ENCODE results near the gene CCN2.
"Not testable (repeated sequence)": the region's sequence is repeated elsewhere in the genome, so short reads cannot be mapped to it uniquely, and the experiment has no call there.

The CCN2 gene

DNA sequence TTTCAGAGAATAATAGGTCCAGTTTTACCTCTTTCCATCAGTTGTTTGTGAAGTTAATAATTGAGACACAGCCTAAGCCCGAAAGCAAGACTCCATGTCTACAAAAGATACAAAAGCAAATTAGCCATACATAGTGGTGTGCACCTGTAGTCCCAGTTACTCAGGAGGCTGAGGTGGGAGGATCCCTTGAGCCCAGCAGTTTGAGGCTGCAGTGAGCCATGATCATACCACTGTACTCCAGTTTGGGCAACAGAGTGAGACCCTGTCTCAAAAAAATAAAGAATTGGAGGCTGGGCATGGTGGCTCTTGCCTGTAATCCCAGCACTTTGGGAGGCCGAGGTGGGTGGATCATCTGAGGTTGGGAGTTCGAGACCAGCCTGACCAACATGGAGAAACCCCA lies 42.4 kb downstream of the CCN2 start:
- not testable (repeated sequence) for H3K9me3 Mint-ChIP-seq; ATAC-seq (replicated peaks; ENCODE audit: extremely low read depth, poor library complexity, severe bottlenecking); DNase-seq (ENCODE audit: low spot score in 2 of 2); H3K4me3 Mint-ChIP-seq; H3K27ac Mint-ChIP-seq (ENCODE audit: low read depth); H3K36me3 Mint-ChIP-seq (ENCODE audit: insufficient read depth); H3K4me1 Mint-ChIP-seq
- H3K27me3 Mint-ChIP-seq: peaks cover 58% of the 10 kb centered on the region

DNA sequence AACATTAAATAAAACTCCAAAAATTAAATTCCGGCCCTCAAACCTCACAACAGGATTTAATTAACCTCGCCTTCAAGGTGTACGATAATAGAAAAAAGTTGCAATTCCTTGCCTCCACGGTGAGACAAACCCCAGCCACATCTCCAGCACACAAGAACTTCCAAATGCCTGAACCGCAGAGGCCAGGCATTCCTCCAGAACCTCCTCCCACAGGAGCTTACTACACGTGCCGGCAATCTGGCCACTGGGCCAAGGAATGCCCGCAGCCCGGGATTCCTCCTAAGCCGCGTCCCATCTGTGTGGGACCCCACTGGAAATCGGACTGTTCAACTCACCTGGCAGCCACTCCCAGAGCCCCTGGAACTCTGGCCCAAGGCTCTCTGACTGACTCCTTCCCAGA lies 47.4 kb downstream of the CCN2 start:
- not testable (repeated sequence) for H3K9me3 Mint-ChIP-seq; ATAC-seq (replicated peaks; ENCODE audit: extremely low read depth, poor library complexity, severe bottlenecking); DNase-seq (ENCODE audit: low spot score in 2 of 2); H3K4me1 Mint-ChIP-seq; H3K4me3 Mint-ChIP-seq; H3K27ac Mint-ChIP-seq (ENCODE audit: low read depth); H3K36me3 Mint-ChIP-seq (ENCODE audit: insufficient read depth)
- H3K27me3 Mint-ChIP-seq: peaks cover 68% of the 10 kb centered on the region

DNA sequence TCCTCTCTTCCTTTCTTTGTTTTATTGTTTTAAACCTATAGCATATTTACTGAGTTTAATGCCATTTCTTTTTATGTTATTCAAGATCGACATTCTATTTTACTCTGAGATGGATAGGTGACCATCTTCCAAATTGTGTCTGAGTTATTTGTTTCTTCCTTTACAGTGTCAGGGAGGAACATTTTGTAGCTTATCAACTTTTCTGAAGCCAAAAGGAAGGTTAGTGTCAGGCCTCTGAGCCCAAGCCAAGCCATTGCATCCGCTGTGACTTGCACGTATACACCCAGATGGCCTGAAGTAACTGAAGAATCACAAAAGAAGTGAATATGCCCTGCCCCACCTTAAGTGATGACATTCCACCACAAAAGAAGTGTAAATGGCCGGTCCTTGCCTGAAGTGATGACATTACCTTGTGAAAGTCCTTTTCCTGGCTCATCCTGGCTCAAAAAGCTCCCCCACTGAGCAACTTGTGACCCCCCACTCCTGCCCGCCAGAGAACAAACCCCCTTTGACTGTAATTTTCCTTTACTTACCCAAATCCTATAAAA lies 49.8 kb downstream of the CCN2 start:
- H3K4me3 Mint-ChIP-seq; ATAC-seq (replicated peaks; ENCODE audit: extremely low read depth, poor library complexity, severe bottlenecking); H3K9me3 Mint-ChIP-seq; DNase-seq (ENCODE audit: low spot score in 2 of 2); H3K27ac Mint-ChIP-seq (ENCODE audit: low read depth); H3K4me1 Mint-ChIP-seq; H3K36me3 Mint-ChIP-seq (ENCODE audit: insufficient read depth): not testable (repeated sequence)
- peaks cover 62% of the 10 kb centered on the region for H3K27me3 Mint-ChIP-seq

DNA sequence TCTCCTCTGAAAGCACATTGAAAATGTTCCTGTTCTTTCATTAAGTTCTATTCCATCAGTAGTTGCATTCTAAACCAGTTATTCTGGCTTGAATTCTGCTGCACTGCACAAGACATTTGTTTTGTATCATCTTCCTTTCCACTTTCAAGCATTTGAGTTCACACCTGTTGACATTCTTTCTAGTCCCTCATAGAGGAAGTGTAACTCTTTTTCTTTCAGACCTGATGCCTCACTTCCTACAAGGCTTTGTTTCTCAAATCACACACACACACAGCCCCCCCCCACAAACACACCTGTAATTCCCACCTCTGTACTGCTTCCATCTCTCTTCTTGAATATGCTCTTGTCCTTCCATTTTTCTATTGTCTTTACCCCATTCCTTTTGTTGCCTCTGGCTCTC lies 50.9 kb downstream of the CCN2 start:
- no peaks in the 10 kb centered on the region for H3K4me1 Mint-ChIP-seq
- peaks cover 53% of the 10 kb centered on the region for H3K27me3 Mint-ChIP-seq
- ATAC-seq (replicated peaks; ENCODE audit: extremely low read depth, poor library complexity, severe bottlenecking) (no peak), DNase-seq (ENCODE audit: low spot score in 2 of 2) (no peak)
- H3K36me3 Mint-ChIP-seq (ENCODE audit: insufficient read depth): no peaks in the 10 kb centered on the region
- H3K27ac Mint-ChIP-seq (ENCODE audit: low read depth): no peak overlapping the region
- no peaks in the 10 kb centered on the region for H3K9me3 Mint-ChIP-seq
- H3K4me3 Mint-ChIP-seq: no peak overlapping the region

DNA sequence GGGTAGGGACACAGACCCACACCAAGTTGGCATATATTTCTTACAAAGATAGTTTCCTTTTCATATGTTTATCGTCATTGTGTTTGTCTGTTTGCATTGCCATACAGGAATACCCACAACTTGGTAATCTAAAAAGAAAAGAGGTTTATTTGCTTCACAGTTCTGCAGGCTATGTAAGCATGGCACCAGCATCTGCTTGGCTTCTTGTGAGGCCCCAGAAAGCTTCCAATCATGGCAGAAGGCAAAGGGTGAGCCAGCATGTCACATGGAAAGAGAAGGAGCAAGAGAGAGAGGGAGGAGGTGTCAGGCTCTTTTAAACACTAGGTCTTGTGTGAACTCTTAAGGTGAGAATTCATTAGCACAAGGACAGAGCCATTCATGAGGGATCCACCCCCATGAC lies 52.5 kb downstream of the CCN2 start:
- Mint-ChIP-seq H3K4me3 (no peak overlapping the region), H3K27ac (ENCODE audit: low read depth) (no peak overlapping the region), H3K27me3 (peaks cover 56% of the 10 kb centered on the region), H3K9me3 (no peaks in the 10 kb centered on the region), H3K36me3 (ENCODE audit: insufficient read depth) (no peaks in the 10 kb centered on the region), H3K4me1 (no peaks in the 10 kb centered on the region)
- ATAC-seq (replicated peaks; ENCODE audit: extremely low read depth, poor library complexity, severe bottlenecking): no peak
- DNase-seq (ENCODE audit: low spot score in 2 of 2): no peak
